22Rv1 (cell line): ENCODE measurements around the gene GFOD1.

Experiments
- H3K27ac ChIP-seq: fragments of 450-650 bp; 2 replicates; pipeline ENCODE4 v1.5.1; 2017
- ZFX ChIP-seq: fragments of 450-650 bp; IDR thresholded peaks from 2 replicates; pipeline ENCODE4 v1.6.1; 2017; ENCODE audit warnings: antibody characterized with exemption, borderline replicate concordance
- TF ChIP-seq, protein P1 (sequence below): fragments of 450-650 bp; IDR thresholded peaks from 2 replicates; pipeline ENCODE4 v1.5.1; 2017; ENCODE audit warnings: mild to moderate bottlenecking

GFOD1 gene

DNA sequence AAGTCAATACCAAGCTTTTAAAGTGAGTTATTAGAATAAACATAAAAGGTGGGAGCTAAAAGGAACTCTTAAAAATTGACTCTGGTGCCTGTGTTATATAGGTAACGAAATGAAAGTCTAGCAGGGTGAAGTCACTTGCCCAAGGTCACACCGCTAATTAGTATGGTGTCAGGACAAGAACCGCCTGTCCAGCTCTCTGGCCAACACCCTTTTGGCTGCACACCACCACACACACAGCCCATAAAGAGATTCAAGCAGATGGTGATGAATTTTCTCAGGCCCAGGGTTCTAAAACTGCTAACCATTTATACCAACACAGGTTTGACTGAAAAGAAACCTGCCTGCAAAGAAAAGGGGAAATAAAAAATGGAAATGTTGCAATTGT is 20.2 kb downstream of the GFOD1 start:
- H3K27ac ChIP-seq = peak overlapping the region; percentile 15; the same call in 1 of the 2 replicates
- TF ChIP-seq, protein P1, sequence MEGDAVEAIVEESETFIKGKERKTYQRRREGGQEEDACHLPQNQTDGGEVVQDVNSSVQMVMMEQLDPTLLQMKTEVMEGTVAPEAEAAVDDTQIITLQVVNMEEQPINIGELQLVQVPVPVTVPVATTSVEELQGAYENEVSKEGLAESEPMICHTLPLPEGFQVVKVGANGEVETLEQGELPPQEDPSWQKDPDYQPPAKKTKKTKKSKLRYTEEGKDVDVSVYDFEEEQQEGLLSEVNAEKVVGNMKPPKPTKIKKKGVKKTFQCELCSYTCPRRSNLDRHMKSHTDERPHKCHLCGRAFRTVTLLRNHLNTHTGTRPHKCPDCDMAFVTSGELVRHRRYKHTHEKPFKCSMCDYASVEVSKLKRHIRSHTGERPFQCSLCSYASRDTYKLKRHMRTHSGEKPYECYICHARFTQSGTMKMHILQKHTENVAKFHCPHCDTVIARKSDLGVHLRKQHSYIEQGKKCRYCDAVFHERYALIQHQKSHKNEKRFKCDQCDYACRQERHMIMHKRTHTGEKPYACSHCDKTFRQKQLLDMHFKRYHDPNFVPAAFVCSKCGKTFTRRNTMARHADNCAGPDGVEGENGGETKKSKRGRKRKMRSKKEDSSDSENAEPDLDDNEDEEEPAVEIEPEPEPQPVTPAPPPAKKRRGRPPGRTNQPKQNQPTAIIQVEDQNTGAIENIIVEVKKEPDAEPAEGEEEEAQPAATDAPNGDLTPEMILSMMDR = no peak
- no peak for TF ChIP-seq ZFX

DNA sequence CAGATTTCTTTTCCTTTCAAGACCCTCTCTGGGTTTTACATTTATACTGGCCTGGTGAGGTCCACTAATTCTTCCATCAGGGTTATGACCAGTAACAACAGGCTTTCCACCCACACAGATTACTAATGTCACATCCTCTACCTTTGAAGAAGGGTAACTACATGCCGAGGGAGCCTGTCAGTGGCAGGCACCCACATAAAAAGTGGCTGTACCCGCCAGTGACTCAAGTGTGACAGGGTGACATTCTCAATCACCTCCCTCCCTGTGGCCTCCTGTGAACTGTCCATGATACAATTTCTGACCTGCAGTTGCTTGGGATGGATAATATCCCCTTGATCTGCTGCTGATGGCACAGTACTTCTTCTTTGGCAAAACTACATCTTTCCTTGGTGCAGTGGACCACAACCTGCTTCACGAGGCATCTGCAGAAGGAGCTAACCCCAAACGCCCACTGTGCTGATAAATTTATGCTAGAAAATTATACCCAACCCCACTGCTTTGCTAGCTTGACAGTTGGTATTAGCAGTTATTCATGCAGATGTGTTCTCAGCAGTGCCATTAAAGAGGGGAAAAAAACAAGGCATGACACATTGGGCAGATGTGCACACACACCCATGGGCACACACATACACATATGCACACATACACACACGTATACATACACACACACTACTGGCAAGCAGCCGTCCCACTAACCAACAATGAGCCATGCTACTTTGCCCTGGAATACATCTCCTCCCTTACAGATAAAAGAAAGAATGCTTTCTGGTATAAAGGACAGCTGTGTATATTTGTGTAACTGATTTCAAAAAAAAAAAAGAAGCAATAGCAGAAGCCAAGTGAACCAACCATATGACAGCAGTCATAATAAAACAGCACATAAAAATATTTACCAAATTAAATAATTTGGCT is 20.8 kb downstream of the GFOD1 start:
- peak overlapping the region; percentile 15; the same call in 1 of the 2 replicates for H3K27ac ChIP-seq
- TF ChIP-seq, protein P1 = no peak
- TF ChIP-seq ZFX = no peak

DNA sequence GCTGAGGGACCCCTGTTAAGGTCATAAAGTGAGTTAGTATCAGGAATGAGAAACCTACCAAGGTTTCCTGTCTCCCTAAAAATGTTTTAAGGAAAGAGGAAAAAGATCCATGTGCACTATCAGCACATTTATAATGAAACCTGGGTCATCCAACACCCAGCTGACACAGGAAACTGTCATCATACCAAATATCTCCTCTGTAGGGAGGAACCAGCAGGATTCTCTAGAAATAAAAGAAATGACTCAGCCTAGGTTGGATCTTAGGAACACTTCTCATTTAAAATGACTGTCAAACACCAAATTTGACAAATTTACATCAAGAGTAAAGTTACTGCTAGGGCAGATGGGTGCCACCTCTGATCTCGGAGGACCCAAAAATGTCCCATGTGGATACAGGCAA is 21.7 kb downstream of the GFOD1 start:
- H3K27ac ChIP-seq = no peak overlapping the region
- no peak for TF ChIP-seq ZFX
- TF ChIP-seq, protein P1 = no peak

DNA sequence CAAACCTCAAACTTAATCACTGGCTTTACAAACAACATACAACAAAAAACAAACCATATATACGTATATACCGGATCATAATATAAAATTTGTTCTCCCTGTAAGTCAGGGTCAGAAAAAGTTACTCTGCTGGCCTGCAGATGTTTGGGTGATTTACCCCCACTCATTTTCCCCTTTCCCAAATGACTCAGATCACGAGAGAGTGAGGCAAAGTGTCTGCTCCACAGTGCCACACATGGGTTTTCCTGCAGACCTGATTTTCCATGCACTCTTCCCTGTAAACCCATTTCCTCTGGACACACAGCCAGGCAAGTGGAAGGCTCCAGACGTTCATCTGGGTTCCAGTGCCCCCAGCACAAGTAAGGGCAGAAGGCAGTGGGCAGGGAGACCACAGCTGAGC is 23.5 kb downstream of the GFOD1 start:
- no peak overlapping the region for H3K27ac ChIP-seq

DNA sequence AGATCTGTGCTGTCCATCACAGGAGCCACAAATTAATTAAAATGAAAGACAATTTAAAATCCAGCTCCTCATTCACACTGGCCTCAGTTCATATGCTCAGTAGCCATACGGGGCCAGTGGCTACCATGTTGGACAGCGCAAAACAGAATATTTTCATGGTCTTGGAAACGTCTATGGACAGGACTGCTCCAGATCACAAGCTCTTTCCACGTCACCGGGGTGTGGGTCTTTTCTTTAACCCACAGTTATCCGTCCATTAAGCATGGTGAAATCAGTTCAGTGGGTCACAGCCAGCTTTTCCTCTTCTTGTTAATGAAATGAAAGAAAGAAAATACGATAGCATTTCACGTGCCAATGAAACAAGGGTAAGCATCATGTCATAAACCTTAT is 24.1 kb downstream of the GFOD1 start:
- H3K27ac ChIP-seq = no peak overlapping the region
- TF ChIP-seq ZFX = no peak
- TF ChIP-seq, protein P1 = no peak

More for the DNA sequence above, 23.5 kb downstream of the GFOD1 start:
- no peak for TF ChIP-seq ZFX
- TF ChIP-seq, protein P1 = no peak

DNA sequence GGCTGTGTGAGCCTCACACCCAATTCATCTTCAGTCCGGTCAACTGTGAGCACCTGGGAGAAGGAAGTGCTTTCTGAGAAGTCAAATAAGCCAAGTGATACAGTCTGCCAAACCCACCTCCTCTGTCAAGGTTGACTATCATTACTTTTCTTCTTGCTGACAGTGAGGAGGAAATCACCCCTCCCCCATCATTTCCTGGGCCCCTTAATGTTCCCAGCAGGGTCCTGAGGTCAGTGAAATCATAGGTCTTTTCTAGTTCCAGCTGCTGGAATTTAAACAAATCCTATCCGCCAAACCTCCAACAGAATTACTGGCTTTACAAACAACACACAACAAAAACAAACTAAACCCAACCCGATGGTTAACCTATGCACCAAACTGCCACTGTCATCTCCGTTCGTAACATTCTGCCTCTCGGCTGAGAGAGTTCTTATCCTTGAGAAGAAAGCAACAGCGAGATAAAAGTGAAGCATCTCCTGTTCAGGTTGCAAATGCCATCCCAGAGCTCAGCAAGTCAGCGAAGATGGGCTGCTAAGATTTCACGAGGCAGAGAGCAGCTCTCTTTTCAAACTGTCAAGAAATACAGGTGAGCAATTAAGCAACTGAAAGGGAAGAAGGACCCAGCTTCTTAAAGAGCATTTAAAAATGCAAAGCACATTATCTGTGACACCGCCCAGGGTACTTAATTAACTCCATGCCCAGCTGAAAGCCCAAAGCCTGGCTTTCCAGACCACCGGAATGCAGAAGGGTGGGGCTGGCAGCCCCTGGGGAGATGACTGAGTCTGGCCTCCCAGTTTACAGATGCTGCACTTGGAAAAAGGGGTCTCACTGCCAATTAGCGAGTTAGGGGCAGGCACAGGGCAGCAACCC is 24.7 kb downstream of the GFOD1 start:
- TF ChIP-seq ZFX = no peak
- TF ChIP-seq, protein P1 = no peak

More for the DNA sequence above, 24.7 kb downstream of the GFOD1 start:
- H3K27ac ChIP-seq = no peak overlapping the region
